Esophagus muscularis mucosa (tissue), 4 donors: Measurements from ENCODE around the gene NRCAM. TPM values are rescaled to one million over a fixed set of nuclear protein-coding genes. Genes with fewer than 3 reads are reported as not detected.

Experiments used
- DNase-seq: peaks from one replicate; pipeline ENCODE4 v3.0.0-alpha.2; 2017; ENCODE audit errors: extremely low spot score
- H3K27ac ChIP-seq, 4 donors: fragments of 200-600 bp; sonication (generic); replicated peaks in 1 of 4; 1 replicate in 3 of 4; 2 replicates in 1 of 4; pipeline ENCODE4 v1.5.1; 2016 to 2019; ENCODE audit warnings: mild to moderate bottlenecking in 1 of 4
- H3K27me3 ChIP-seq, 4 donors: fragments of 200-600 bp; sonication (generic); one replicate each; pipeline versions ENCODE4 v1.5.1 to v1.6.0; 2016 to 2019
- H3K36me3 ChIP-seq, 4 donors: fragments of 200-600 bp; sonication (generic); one replicate each; pipeline ENCODE4 v1.5.1; 2016 to 2019
- H3K4me1 ChIP-seq, 4 donors: fragments of 200-600 bp; sonication (generic); one replicate each; pipeline ENCODE4 v1.5.1; 2016 to 2019
- H3K4me3 ChIP-seq, 4 donors: fragments of 200-600 bp; sonication (generic); 1 replicate in 2 of 4; 2 replicates in 2 of 4; pipeline ENCODE4 v1.5.1; 2016 to 2019; ENCODE audit warnings: mild to moderate bottlenecking in 4 of 4, moderate library complexity in 1 of 4
- H3K9me3 ChIP-seq, 4 donors: fragments of 200-600 bp; sonication (generic); 1 replicate in 3 of 4; 2 replicates in 1 of 4; pipeline ENCODE4 v1.5.1; 2016 to 2019
- EP300 ChIP-seq: sonication (generic); formaldehyde crosslinking; IDR thresholded peaks from one replicate; pipeline ENCODE4 v1.6.1; 2017; ENCODE audit warnings: antibody characterized with exemption
- POLR2A ChIP-seq: fragments of 450-650 bp; IDR thresholded peaks from one replicate; pipeline ENCODE4 v1.6.1; 2017; ENCODE audit warnings: antibody characterized with exemption, moderate library complexity, mild to moderate bottlenecking, low read depth
- POLR2AphosphoS5 ChIP-seq, 2 donors: sonication (generic); formaldehyde crosslinking; IDR thresholded peaks; one replicate each; pipeline ENCODE4 v1.6.1; 2017; ENCODE audit warnings: antibody characterized with exemption in 2 of 2
- WGBS: methylation state at CpG from one replicate; pipeline ENCODE4 v1.1.5; 2018; 5-methylcytosine and 5-hydroxymethylcytosine counted together
- intact Hi-C: fragments of 100-400 bp; cut with DNase I; formaldehyde crosslinking; loops from one replicate; pipeline ENCODE4 v1.15.1; 2023
- total RNA-seq, 4 donors: library from RNA; depleted of rRNA; stranded (reverse); fragments of >200 nt; gene quantifications; one replicate each; pipeline versions ENCODE4 v1.1.0 to v1.2.1, GENCODE V29; 2016
- TF ChIP-seq, protein P1 (sequence below), 3 experiments: fragments of 200-600 bp in 2 of 3; fragments of 450-650 bp in 1 of 3; sonication (generic) in 2 of 3; IDR thresholded peaks; one replicate each; pipeline ENCODE4 v1.5.1; 2017 to 2019; ENCODE audit warnings: antibody characterized with exemption in 3 of 3, mild to moderate bottlenecking in 2 of 3, moderate library complexity in 1 of 3

The NRCAM gene
- total RNA-seq, 4 donors from 2014 or later, result 2.9 to 5.2 (median 3.3) TPM

DNA sequence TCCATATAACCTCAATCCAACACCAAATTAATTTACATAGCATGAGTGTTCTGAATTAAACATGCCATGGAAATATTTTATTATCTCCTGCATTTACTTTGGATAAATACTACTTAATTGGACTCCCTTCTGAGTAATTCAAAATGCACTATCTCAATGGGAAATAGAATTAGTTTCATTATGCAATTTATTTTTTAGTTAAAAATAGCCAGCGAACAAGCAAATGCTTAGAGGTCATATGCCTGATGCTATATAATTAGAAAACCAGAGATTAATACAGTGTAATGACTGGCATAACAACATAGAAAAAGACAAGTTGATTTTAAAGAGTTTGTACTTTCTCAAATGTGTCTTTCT, 165.1 kb downstream of the NRCAM start:
- intact Hi-C loops, result no loop called here
- no peak for TF ChIP-seq POLR2A
- no peak for TF ChIP-seq POLR2AphosphoS5 (IDR thresholded peaks at IDR 0.05)
- no peak for TF ChIP-seq EP300
- TF ChIP-seq, protein P1, sequence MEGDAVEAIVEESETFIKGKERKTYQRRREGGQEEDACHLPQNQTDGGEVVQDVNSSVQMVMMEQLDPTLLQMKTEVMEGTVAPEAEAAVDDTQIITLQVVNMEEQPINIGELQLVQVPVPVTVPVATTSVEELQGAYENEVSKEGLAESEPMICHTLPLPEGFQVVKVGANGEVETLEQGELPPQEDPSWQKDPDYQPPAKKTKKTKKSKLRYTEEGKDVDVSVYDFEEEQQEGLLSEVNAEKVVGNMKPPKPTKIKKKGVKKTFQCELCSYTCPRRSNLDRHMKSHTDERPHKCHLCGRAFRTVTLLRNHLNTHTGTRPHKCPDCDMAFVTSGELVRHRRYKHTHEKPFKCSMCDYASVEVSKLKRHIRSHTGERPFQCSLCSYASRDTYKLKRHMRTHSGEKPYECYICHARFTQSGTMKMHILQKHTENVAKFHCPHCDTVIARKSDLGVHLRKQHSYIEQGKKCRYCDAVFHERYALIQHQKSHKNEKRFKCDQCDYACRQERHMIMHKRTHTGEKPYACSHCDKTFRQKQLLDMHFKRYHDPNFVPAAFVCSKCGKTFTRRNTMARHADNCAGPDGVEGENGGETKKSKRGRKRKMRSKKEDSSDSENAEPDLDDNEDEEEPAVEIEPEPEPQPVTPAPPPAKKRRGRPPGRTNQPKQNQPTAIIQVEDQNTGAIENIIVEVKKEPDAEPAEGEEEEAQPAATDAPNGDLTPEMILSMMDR (IDR thresholded peaks at IDR 0.05), result no peak
- no peaks in the 10 kb centered on the region for H3K9me3 ChIP-seq
- H3K36me3 ChIP-seq, result no peaks in the 10 kb centered on the region
- H3K27ac ChIP-seq, result no peak overlapping the region
- H3K4me1 ChIP-seq, result no peaks in the 10 kb centered on the region
- no peak overlapping the region for H3K4me3 ChIP-seq
- WGBS, result 92% methylated on average over 1 of the region's 1 CpG
- no peak for DNase-seq
- peaks cover 0 to 4% (median 0%) of the 10 kb centered on the region in 4 donors for H3K27me3 ChIP-seq

DNA sequence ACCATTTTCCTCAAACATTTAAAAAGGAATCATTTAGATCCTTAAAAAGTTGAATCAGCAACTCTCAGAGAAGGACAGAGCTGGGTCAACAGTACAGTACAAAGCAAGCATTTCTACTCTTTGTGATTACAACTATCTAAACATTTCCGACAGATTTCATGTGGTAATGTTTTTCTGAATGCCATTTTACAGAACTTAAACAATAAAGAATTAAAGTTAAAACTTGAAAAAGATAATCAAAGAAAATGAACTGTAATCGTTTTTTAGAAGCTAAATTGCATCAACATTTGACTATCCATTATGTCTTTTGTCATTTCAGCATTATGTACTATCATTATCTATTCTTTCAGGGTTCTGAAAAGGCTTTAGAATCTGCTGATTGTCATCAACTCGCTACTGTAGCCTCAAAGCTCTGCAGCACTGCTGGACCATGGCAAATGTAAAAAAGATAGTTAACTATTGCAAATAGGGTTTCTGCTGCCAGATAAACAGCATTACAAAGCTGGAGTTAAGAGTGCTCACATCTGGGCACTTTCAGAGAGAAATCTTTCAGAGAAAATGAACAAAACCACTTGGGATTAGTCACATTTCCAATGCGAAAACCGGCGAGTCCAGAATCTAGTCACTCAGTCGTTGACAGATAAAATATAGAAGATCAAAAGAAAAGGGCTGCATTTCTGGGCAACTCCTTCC, 165.6 kb downstream of the NRCAM start:
- Histone ChIP-seq H3K27me3 (peaks cover 0 to 1% (median 0%) of the 10 kb centered on the region in 4 donors), H3K4me3 (no peak overlapping the region), H3K9me3 (no peaks in the 10 kb centered on the region), H3K27ac (no peak overlapping the region), H3K4me1 (no peaks in the 10 kb centered on the region), H3K36me3 (no peaks in the 10 kb centered on the region)
- TF ChIP-seq, protein P1 (IDR thresholded peaks at IDR 0.05), result no peak
- no peak for TF ChIP-seq POLR2AphosphoS5 (IDR thresholded peaks at IDR 0.05)
- no peak for TF ChIP-seq EP300
- no peak for TF ChIP-seq POLR2A
- DNase-seq, result no peak
- WGBS, result 52% methylated on average over 7 of the region's 7 CpGs
- intact Hi-C loops, result no loop called here

DNA sequence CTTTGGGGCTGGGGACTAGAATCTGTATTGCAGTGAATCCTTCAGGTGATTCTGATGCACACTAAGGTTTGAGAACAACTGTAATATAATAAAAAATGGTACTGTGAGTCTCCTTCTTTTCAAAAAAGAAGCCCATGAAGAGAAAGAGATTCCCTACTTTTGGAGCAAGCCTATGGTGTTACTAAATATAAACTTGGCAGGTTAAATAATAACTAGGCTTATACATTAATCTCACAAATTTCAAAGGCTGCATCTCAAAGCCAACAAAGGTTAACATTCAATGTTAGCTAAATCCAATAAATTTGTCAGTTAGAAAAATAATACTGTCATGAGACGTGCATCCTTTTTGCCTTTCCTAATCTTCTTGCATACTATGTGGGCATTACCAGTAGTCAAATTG, 166.4 kb downstream of the NRCAM start:
- Histone ChIP-seq H3K4me1 (no peaks in the 10 kb centered on the region), H3K4me3 (no peak overlapping the region), H3K36me3 (no peaks in the 10 kb centered on the region), H3K27ac (no peak overlapping the region), H3K9me3 (no peaks in the 10 kb centered on the region), H3K27me3 (no peaks in the 10 kb centered on the region)
- intact Hi-C loops, result no loop called here
- DNase-seq, result no peak
- TF ChIP-seq, protein P1 (IDR thresholded peaks at IDR 0.05), result no peak
- no peak for TF ChIP-seq POLR2AphosphoS5 (IDR thresholded peaks at IDR 0.05)
- 47% methylated on average over 1 of the region's 1 CpG for WGBS

DNA sequence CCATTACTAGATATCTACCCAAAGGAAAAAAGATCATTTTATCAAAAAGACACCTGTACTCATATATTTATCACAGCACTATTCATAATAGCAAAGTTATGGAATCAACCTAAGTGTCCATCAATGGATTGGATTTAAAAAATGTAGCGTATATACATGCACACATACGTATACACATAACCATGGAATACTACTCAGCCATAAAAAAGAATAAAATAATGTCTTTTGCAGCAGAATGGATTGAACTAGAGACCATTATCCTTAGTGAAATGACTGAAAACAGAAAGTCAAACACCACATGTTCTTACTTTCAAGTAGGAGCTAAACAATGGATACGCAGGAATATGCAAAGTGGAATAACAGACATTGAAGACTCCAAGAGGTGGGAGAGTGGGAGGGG, 168.4 kb downstream of the NRCAM start:
- no peaks in the 10 kb centered on the region for H3K9me3 ChIP-seq
- no peak overlapping the region for H3K27ac ChIP-seq
- intact Hi-C loops, result no loop called here
- H3K4me3 ChIP-seq, result no peak overlapping the region
- WGBS, result 94% methylated on average over 3 of the region's 3 CpGs
- H3K36me3 ChIP-seq, result no peaks in the 10 kb centered on the region
- TF ChIP-seq POLR2A (no peak), EP300 (no peak)
- TF ChIP-seq, protein P1 (IDR thresholded peaks at IDR 0.05), result no peak
- H3K27me3 ChIP-seq, result no peaks in the 10 kb centered on the region
- no peaks in the 10 kb centered on the region for H3K4me1 ChIP-seq
- no peak for DNase-seq

DNA sequence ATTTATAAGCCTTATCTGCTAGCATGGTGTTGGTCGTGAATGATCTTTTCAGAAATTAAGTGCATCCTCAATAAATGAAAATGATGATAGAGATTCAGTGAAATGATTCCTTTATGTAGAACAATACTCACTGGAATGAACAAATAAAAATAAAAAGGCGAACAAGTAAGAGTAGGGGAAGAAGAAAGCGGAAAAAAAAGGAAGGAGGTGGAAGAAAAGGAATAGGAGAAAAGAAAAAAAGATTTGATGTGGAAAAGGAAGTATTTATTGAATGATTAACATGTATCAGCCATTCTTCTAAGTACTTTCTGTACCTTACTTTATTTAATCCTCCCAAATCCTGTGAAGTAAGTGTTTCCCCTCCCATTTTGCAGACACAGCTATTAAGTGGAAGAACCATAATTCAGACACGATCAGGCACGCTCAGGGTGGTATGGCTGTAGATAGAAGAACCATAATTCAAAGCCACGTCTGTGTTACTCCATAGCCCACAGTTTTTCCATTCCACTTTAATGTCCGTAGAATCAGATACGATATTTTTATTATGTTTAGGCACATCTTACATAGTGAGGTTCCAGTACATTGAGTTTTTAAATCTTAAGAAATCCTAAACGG, 169.8 kb downstream of the NRCAM start:
- 80% methylated on average over 9 of the region's 9 CpGs for WGBS
- H3K4me1 ChIP-seq, result no peaks in the 10 kb centered on the region

More for the DNA sequence above, 169.8 kb downstream of the NRCAM start:
- Histone ChIP-seq H3K9me3 (no peaks in the 10 kb centered on the region), H3K36me3 (no peaks in the 10 kb centered on the region), H3K27ac (no peak overlapping the region), H3K4me3 (no peak overlapping the region), H3K27me3 (no peaks in the 10 kb centered on the region)
- TF ChIP-seq POLR2AphosphoS5 (IDR thresholded peaks at IDR 0.05), result no peak
- TF ChIP-seq, protein P1 (IDR thresholded peaks at IDR 0.05), result no peak
- no peak for TF ChIP-seq EP300
- no peak for TF ChIP-seq POLR2A
- DNase-seq, result no peak
- intact Hi-C loops, result no loop called here
